OCI-LY7 (cell line): ENCODE results near the gene STON2. TPM values are rescaled to one million over a fixed set of nuclear protein-coding genes. Genes with fewer than 3 reads are reported as not detected.

Experiments
- BruUV-seq: library from RNA; stranded (reverse); fragments of 400-500 nt; replicated peaks from 2 replicates; lab custom pipeline; 2021; lab: Mats Ljungman, UMichigan
- CTCF ChIA-PET: fragments of 300-600 bp; sonication (Branson Sonifier 250); formaldehyde crosslinking; loops from one replicate; lab custom pipeline; 2022; ENCODE audit warnings: antibody characterized with exemption; ENCODE audit not compliant: unreplicated experiment; lab: Charles Lee
- POLR2A ChIA-PET: fragments of 300-600 bp; sonication (Branson Sonifier 250); formaldehyde crosslinking; loops from one replicate; lab custom pipeline; 2022; ENCODE audit warnings: antibody characterized with exemption; lab: Charles Lee
- DNase-seq: peaks from one replicate; pipeline ENCODE4 v3.0.0-alpha.2; 2015; ENCODE audit warnings: low spot score
- H2AFZ ChIP-seq: fragments of 200-600 bp; sonication (generic), shearing (Covaris generic); 2 replicates; pipeline ENCODE4 v1.6.1; 2014; ENCODE audit warnings: mild to moderate bottlenecking, antibody characterized with exemption, low read length, moderate library complexity
- H3K27ac ChIP-seq: fragments of 200-600 bp; sonication (generic); 2 replicates; pipeline ENCODE4 v1.5.1; 2014; ENCODE audit warnings: mixed run types, low read depth, mild to moderate bottlenecking, moderate library complexity, low read length, inconsistent platforms; ENCODE audit not compliant: poor library complexity, severe bottlenecking
- H3K36me3 ChIP-seq: fragments of 200-600 bp; sonication (generic); 2 replicates; pipeline ENCODE4 v1.6.1; 2014; ENCODE audit warnings: mild to moderate bottlenecking, antibody characterized with exemption, low read length, moderate library complexity, mixed read lengths; ENCODE audit not compliant: insufficient read depth
- H3K4me1 ChIP-seq: fragments of 200-600 bp; sonication (generic); 2 replicates; pipeline ENCODE4 v1.5.1; 2014; ENCODE audit warnings: mild to moderate bottlenecking, low read length; ENCODE audit not compliant: insufficient read depth, poor library complexity, severe bottlenecking
- H3K4me2 ChIP-seq: fragments of 200-600 bp; sonication (generic); 2 replicates; pipeline ENCODE4 v1.6.1; 2014; ENCODE audit warnings: mild to moderate bottlenecking, low read length
- H3K4me3 ChIP-seq: fragments of 200-600 bp; sonication (generic); 2 replicates; pipeline ENCODE4 v1.5.1; 2014; ENCODE audit warnings: mild to moderate bottlenecking, low read depth, low read length; ENCODE audit not compliant: poor library complexity, severe bottlenecking
- H3K79me2 ChIP-seq: fragments of 200-600 bp; sonication (generic); 2 replicates; pipeline ENCODE4 v1.6.1; 2016; ENCODE audit warnings: low read depth, mild to moderate bottlenecking, low read length, moderate library complexity, mixed read lengths; ENCODE audit not compliant: insufficient read depth
- H3K9me2 ChIP-seq: fragments of 200-600 bp; sonication (generic); 2 replicates; pipeline ENCODE4 v1.6.1; 2016; ENCODE audit warnings: mild to moderate bottlenecking, low read length, mixed read lengths; ENCODE audit not compliant: insufficient read depth
- H3K9me3 ChIP-seq: fragments of 200-600 bp; sonication (generic); 2 replicates; pipeline ENCODE4 v1.6.1; 2014; ENCODE audit warnings: mild to moderate bottlenecking, mixed run types, low read length, mixed read lengths
- H4K20me1 ChIP-seq: fragments of 200-600 bp; sonication (generic); 2 replicates; pipeline ENCODE4 v1.6.1; 2014; ENCODE audit warnings: mild to moderate bottlenecking, antibody characterized with exemption, low read length, moderate library complexity, mixed read lengths; ENCODE audit not compliant: insufficient read depth
- EZH2phosphoT487 ChIP-seq: fragments of 200-600 bp; sonication (generic); IDR thresholded peaks from 2 replicates; pipeline ENCODE4 v1.6.1; 2018; ENCODE audit warnings: low read depth, borderline replicate concordance, mild to moderate bottlenecking, mixed run types, antibody characterized with exemption, low read length, moderate library complexity, mixed read lengths
- intact Hi-C: fragments of 100-400 bp; cut with micrococcal nuclease; formaldehyde crosslinking; loops from one replicate; pipeline ENCODE4 v1.10.0; 2022; ENCODE audit not compliant: unreplicated experiment
- total RNA-seq, 2 experiments: library from RNA; depleted of rRNA in 1 of 2; stranded (reverse); fragments of >200 nt in 1 of 2; shearing (Covaris generic) in 1 of 2; gene quantifications; 2 replicates each; pipeline ENCODE4 v1.2.3, GENCODE V29; 2014 to 2022
- TF ChIP-seq, protein P1 (sequence below): fragments of 200-600 bp; sonication (generic); conservative IDR thresholded peaks from 2 replicates; pipeline ENCODE4 v1.5.1; 2014; ENCODE audit warnings: mild to moderate bottlenecking, antibody characterized with exemption, low read length, moderate library complexity, mixed read lengths

The STON2 gene
- total RNA-seq, 2 experiments from 2014 or later, result 0.25 TPM; not detected in 1

DNA sequence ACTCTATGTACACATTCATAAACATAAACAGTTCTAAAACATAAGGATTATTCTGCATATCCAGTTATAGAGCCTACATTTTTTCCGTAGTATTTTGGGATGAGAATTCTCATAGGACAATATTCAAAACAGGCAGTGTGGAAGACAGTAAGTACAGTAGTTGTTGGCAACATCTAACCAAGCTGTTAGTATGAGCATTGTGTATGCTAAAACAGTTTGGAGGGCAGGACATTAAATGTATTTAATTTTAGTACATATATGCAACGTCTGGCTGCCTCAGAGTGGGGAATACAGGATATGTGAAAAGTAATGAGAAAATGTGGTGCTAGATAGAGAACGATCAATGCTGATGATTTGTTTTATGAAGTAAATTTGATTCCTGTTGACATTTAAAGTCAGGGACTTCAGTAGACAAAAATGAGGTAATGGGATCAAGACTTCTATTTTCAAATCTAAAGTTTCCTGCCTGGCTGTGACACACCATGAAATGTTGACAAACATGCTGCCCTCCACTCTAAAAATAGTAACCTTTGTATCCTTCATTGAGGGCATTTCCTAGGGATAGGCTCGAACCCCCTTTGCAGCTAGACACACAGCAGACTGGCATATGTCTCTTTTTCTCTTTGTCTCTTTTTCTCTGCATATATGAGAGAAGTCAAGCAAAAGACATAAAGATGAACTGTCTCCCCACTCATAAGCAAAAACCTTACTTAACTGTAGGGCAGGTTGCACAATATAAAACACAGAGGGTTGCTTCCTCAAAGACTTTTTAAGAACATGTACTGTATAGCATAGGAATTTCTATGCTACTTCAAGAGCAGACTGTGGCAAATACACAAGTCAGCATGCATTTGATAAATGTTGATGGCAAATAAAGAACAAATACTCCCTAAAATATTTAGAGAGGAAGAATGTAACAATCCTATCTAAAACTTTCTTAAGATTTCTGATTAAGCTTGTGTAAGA is 103.9 kb downstream of the STON2 start:
- ChIA-PET POLR2A (no interaction called here), CTCF (no interaction called here)
- Histone ChIP-seq H2AFZ (no peak overlapping the region), H4K20me1 (no peaks in the 10 kb centered on the region), H3K36me3 (no peaks in the 10 kb centered on the region), H3K4me2 (no peak overlapping the region), H3K9me2 (no peaks in the 10 kb centered on the region), H3K27ac (no peak overlapping the region), H3K4me3 (no peak overlapping the region), H3K4me1 (no peaks in the 10 kb centered on the region), H3K79me2 (no peaks in the 10 kb centered on the region), H3K9me3 (no peaks in the 10 kb centered on the region)
- BruUV-seq, result no TSS peak
- no peak for DNase-seq
- TF ChIP-seq, protein P1, sequence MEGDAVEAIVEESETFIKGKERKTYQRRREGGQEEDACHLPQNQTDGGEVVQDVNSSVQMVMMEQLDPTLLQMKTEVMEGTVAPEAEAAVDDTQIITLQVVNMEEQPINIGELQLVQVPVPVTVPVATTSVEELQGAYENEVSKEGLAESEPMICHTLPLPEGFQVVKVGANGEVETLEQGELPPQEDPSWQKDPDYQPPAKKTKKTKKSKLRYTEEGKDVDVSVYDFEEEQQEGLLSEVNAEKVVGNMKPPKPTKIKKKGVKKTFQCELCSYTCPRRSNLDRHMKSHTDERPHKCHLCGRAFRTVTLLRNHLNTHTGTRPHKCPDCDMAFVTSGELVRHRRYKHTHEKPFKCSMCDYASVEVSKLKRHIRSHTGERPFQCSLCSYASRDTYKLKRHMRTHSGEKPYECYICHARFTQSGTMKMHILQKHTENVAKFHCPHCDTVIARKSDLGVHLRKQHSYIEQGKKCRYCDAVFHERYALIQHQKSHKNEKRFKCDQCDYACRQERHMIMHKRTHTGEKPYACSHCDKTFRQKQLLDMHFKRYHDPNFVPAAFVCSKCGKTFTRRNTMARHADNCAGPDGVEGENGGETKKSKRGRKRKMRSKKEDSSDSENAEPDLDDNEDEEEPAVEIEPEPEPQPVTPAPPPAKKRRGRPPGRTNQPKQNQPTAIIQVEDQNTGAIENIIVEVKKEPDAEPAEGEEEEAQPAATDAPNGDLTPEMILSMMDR, result no peak
- TF ChIP-seq EZH2phosphoT487, result no peak
- intact Hi-C loops, result no loop called here

DNA sequence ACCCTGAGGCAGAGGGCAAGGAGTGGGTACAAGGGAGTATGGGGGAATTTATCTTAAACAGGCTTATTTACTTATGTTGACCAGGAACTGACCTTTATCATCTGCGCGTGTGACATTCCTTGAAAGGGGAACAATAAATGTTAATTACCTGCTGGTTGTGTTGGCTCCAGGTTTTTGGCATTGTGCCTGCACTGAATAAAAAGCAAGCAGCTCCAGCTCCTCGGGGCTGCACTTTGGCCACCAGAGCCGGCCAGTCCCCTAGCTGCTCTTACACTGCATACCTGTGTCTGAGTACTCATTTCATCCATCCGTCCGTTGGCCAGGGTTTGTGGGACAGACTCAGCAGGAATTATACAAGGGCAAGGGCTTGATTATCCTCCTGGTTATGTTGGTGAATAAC is 110.6 kb downstream of the STON2 start:
- Histone ChIP-seq H4K20me1 (no peaks in the 10 kb centered on the region), H3K4me2 (no peak overlapping the region), H3K4me1 (no peaks in the 10 kb centered on the region), H3K9me3 (no peaks in the 10 kb centered on the region), H3K36me3 (no peaks in the 10 kb centered on the region), H3K4me3 (no peak overlapping the region), H3K9me2 (no peaks in the 10 kb centered on the region), H2AFZ (no peak overlapping the region), H3K27ac (no peak overlapping the region), H3K79me2 (no peaks in the 10 kb centered on the region)
- DNase-seq, result no peak
- BruUV-seq, result no TSS peak
- no peak for TF ChIP-seq EZH2phosphoT487
- CTCF ChIA-PET, result no interaction called here
- intact Hi-C loops, result no loop called here
- POLR2A ChIA-PET, result no interaction called here

DNA sequence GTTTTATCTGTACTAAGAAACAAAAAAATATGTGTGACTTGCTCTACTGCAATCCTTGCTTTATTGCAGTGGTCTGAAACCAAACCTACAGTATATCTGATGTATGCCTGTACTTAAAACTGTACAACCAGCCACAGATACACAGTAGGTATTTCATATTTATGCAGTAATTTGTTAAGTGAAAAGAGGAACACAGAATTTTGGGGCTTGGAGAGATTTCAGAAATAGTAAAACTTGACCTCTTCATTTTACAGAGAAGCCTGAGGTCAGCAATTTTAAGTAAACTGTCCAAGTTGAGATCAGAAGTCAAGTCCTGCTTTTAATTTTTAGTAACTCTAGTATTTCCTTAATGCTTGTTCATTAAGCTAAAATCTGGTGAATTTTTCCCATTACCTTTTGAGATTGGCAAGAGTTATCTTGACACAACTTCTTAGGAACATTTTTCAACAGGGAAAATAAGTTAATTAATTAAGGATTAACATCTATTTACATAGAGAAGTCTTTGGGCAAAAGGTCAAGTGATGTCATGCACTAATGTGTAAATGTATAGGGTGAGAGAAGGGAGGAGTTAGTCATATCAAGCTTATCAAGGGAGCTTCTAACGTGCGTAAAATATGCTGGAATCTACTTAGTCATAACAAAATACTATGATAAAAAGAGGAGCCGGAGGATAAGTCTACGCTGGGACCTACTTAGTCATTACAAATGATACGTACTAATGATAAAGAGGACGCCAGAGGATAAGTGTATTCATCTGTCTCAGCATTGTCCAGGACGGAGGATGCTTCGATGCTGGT is 113.4 kb downstream of the STON2 start:
- no peaks in the 10 kb centered on the region for H3K9me2 ChIP-seq
- H2AFZ ChIP-seq, result no peak overlapping the region
- H3K79me2 ChIP-seq, result no peaks in the 10 kb centered on the region
- no peaks in the 10 kb centered on the region for H3K36me3 ChIP-seq
- BruUV-seq, result no TSS peak
- H3K9me3 ChIP-seq, result no peaks in the 10 kb centered on the region
- DNase-seq, result no peak
- no peaks in the 10 kb centered on the region for H3K4me1 ChIP-seq
- no peak overlapping the region for H3K4me3 ChIP-seq
- ChIA-PET POLR2A (no interaction called here), CTCF (no interaction called here)
- intact Hi-C loops, result no loop called here
- no peak overlapping the region for H3K4me2 ChIP-seq
- no peak overlapping the region for H3K27ac ChIP-seq
- TF ChIP-seq EZH2phosphoT487, result no peak
- TF ChIP-seq, protein P1, result no peak
- H4K20me1 ChIP-seq, result no peaks in the 10 kb centered on the region
